Measurements from ENCODE around the gene TMX3.

DNA sequence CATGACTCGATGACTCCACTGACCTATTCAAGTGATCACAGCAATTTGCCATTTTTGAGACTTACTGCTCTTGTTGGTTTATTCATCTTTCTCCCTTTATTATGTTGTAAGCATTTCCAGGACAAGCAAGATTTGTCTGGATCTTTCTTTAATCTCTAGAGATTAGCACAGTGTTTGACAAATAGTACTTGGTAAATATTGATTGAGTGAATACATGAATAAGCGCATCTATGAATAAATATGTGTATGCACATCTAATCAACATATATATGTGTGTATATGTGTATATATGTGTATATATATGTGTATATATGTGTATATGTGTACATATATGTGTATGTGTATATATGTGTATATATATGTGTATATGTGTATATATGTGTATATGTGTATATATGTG is 7.3 kb downstream of the TMX3 start:
- TF ChIP-seq EZH2 (IDR thresholded peaks at IDR 0.05; ENCODE audit: borderline replicate concordance, low read length), result no peak
- TF ChIP-seq, protein P1, sequence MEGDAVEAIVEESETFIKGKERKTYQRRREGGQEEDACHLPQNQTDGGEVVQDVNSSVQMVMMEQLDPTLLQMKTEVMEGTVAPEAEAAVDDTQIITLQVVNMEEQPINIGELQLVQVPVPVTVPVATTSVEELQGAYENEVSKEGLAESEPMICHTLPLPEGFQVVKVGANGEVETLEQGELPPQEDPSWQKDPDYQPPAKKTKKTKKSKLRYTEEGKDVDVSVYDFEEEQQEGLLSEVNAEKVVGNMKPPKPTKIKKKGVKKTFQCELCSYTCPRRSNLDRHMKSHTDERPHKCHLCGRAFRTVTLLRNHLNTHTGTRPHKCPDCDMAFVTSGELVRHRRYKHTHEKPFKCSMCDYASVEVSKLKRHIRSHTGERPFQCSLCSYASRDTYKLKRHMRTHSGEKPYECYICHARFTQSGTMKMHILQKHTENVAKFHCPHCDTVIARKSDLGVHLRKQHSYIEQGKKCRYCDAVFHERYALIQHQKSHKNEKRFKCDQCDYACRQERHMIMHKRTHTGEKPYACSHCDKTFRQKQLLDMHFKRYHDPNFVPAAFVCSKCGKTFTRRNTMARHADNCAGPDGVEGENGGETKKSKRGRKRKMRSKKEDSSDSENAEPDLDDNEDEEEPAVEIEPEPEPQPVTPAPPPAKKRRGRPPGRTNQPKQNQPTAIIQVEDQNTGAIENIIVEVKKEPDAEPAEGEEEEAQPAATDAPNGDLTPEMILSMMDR (IDR thresholded peaks at IDR 0.05; ENCODE audit: low read length), result no peak

Data from OCI-LY1 (cell line).